ENCODE results near the gene PRR20D. TPM values are rescaled to one million over a fixed set of nuclear protein-coding genes. Genes with fewer than 3 reads are reported as not detected.
"Not testable (repeated sequence)": the region's sequence is repeated elsewhere in the genome, so short reads cannot be mapped to it uniquely, and the experiment has no call there.

PRR20D gene
- total and polyA plus RNA-seq, 2 donors (not counting 3 experiments of a cell fraction or from before 2014, with no cell fraction given) = not detected

DNA sequence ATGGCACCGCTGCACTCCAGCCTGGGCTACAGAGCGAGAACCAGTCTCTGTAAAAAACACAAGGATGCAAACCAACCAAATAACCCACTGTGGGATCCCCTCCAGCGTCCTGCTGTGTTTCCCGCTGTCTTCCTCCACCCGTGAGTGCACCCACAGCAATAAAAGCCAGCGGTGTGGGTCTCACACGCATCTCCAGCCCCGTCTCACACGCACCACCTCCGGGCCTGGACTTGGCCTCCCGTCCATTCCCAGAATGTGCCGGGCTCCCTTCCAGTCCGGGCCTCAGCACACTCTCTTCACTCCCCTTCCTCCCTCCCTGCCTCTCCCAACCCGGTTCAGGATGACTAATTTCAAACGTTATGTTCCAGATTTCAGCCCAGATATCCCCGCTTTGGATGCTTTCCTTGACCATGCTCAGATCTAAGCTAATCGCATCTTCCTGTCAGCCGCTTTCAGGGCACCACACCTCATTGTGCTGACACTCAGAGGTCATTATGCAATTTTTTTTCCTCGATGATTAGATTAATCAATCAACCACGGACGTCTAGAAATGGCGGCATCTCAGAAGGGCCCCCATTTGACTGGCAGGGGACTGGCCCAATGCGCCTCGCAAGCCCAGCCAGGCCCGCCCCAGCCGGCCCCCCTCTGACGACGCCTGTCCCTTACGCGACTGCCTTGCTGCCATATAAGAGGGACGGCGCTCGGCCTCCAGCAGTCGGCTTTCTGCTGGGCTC lies 20.0 kb upstream of the PRR20D start, which contains the start of gene PRR20A:
TSS of gene PRR20A (plus strand) at position 684 of the 734 bp plus-strand sequence. CDS start 387 bp downstream, outside the sequence.
- H3K4me2 ChIP-seq (ENCODE audit: insufficient read depth, low read length); H3K79me2 ChIP-seq (ENCODE audit: control insufficient read depth, insufficient read depth, low read length); H3K4me1 ChIP-seq (ENCODE audit: control insufficient read depth, extremely low read depth, insufficient read depth, low read length); H2AFZ ChIP-seq (ENCODE audit: low read depth, low read length); H4K20me1 ChIP-seq (replicated peaks; ENCODE audit: control insufficient read depth, extremely low read depth, insufficient read depth, low read length); H3K27ac ChIP-seq (ENCODE audit: insufficient read depth, low read depth, low read length); dilution Hi-C loops (cut with MboI; ENCODE audit: extremely low pct_ligation_motif_present, low sequenced_read_pairs); intact Hi-C loops (cut with micrococcal nuclease); H3K27me3 ChIP-seq (ENCODE audit: control insufficient read depth in 2 of 2, insufficient read depth in 2 of 2, low read length in 2 of 2); CTCF ChIA-PET; DNase-seq (ENCODE audit: low read depth, low spot score); H3K4me3 ChIP-seq (replicated peaks in 1 of 3; ENCODE audit: insufficient read depth in 1 of 3, low read depth in 1 of 3, low read length in 3 of 3); H3K9me1 ChIP-seq (replicated peaks; ENCODE audit: control insufficient read depth, extremely low read depth, insufficient read depth, low read length); BruUV-seq (replicated peaks); FAIRE-seq; H3K9me3 ChIP-seq (replicated peaks; ENCODE audit: control insufficient read depth, insufficient read depth, low read length); H3K36me3 ChIP-seq (ENCODE audit: control insufficient read depth in 2 of 2, extremely low read depth in 1 of 2, insufficient read depth in 2 of 2, low read length in 2 of 2); H3K9ac ChIP-seq (replicated peaks; ENCODE audit: extremely low read depth, insufficient read depth, low read length); POLR2A ChIA-PET: not testable (repeated sequence)

DNA sequence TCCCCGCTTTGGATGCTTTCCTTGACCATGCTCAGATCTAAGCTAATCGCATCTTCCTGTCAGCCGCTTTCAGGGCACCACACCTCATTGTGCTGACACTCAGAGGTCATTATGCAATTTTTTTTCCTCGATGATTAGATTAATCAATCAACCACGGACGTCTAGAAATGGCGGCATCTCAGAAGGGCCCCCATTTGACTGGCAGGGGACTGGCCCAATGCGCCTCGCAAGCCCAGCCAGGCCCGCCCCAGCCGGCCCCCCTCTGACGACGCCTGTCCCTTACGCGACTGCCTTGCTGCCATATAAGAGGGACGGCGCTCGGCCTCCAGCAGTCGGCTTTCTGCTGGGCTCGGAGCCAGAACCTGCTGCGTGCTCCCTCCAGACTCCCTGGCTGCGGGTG lies 13.2 kb upstream of the PRR20D start, which contains the start of gene PRR20B:
TSS of gene PRR20B (plus strand) at position 301 of the 400 bp plus-strand sequence. CDS start 387 bp downstream, outside the sequence.
- H3K36me3 ChIP-seq (ENCODE audit: control insufficient read depth in 2 of 2, extremely low read depth in 1 of 2, insufficient read depth in 2 of 2, low read length in 2 of 2); H3K9me3 ChIP-seq (replicated peaks; ENCODE audit: control insufficient read depth, insufficient read depth, low read length); dilution Hi-C loops (cut with MboI; ENCODE audit: extremely low pct_ligation_motif_present, low sequenced_read_pairs); H3K27me3 ChIP-seq (ENCODE audit: control insufficient read depth in 2 of 2, insufficient read depth in 2 of 2, low read length in 2 of 2); H3K4me3 ChIP-seq (replicated peaks in 1 of 3; ENCODE audit: insufficient read depth in 1 of 3, low read depth in 1 of 3, low read length in 3 of 3); FAIRE-seq; POLR2A ChIA-PET; H4K20me1 ChIP-seq (replicated peaks; ENCODE audit: control insufficient read depth, extremely low read depth, insufficient read depth, low read length); intact Hi-C loops (cut with micrococcal nuclease); H3K4me2 ChIP-seq (ENCODE audit: insufficient read depth, low read length); BruUV-seq (replicated peaks); CTCF ChIA-PET; H3K4me1 ChIP-seq (ENCODE audit: control insufficient read depth, extremely low read depth, insufficient read depth, low read length); H3K9me1 ChIP-seq (replicated peaks; ENCODE audit: control insufficient read depth, extremely low read depth, insufficient read depth, low read length); H3K27ac ChIP-seq (ENCODE audit: insufficient read depth, low read depth, low read length); H3K79me2 ChIP-seq (ENCODE audit: control insufficient read depth, insufficient read depth, low read length); H3K9ac ChIP-seq (replicated peaks; ENCODE audit: extremely low read depth, insufficient read depth, low read length); DNase-seq (ENCODE audit: low read depth, low spot score); H2AFZ ChIP-seq (ENCODE audit: low read depth, low read length): not testable (repeated sequence)

DNA sequence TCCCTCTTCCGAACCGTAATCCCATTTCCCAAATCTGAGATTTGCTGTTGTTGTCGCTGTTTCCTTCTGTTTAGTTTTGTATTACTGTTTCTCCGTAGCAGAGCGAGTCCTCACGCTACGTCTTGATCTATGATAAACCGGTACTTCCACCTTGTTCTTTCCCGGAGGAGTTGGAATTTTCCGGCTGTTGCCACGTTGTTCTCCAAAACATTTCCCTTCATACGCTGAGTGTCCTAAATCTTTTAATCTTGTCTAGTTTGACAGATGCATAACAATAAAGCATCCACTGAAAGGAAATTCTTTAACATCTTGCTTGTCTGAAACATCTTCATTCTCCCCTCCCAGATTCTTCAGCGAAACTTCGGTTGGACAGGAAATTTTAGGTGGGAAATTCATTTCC lies 12.3 kb upstream of the PRR20D start:
- intact Hi-C loops (cut with micrococcal nuclease); FAIRE-seq; H3K4me3 ChIP-seq (replicated peaks in 1 of 3; ENCODE audit: insufficient read depth in 1 of 3, low read depth in 1 of 3, low read length in 3 of 3); H3K9ac ChIP-seq (replicated peaks; ENCODE audit: extremely low read depth, insufficient read depth, low read length); H3K27me3 ChIP-seq (ENCODE audit: control insufficient read depth in 2 of 2, insufficient read depth in 2 of 2, low read length in 2 of 2); H3K4me2 ChIP-seq (ENCODE audit: insufficient read depth, low read length); DNase-seq (ENCODE audit: low read depth, low spot score); BruUV-seq (replicated peaks); POLR2A ChIA-PET; H4K20me1 ChIP-seq (replicated peaks; ENCODE audit: control insufficient read depth, extremely low read depth, insufficient read depth, low read length); CTCF ChIA-PET; H2AFZ ChIP-seq (ENCODE audit: low read depth, low read length); H3K36me3 ChIP-seq (ENCODE audit: control insufficient read depth in 2 of 2, extremely low read depth in 1 of 2, insufficient read depth in 2 of 2, low read length in 2 of 2); H3K27ac ChIP-seq (ENCODE audit: insufficient read depth, low read depth, low read length); H3K9me1 ChIP-seq (replicated peaks; ENCODE audit: control insufficient read depth, extremely low read depth, insufficient read depth, low read length); dilution Hi-C loops (cut with MboI; ENCODE audit: extremely low pct_ligation_motif_present, low sequenced_read_pairs); H3K9me3 ChIP-seq (replicated peaks; ENCODE audit: control insufficient read depth, insufficient read depth, low read length); H3K4me1 ChIP-seq (ENCODE audit: control insufficient read depth, extremely low read depth, insufficient read depth, low read length); H3K79me2 ChIP-seq (ENCODE audit: control insufficient read depth, insufficient read depth, low read length): not testable (repeated sequence)

DNA sequence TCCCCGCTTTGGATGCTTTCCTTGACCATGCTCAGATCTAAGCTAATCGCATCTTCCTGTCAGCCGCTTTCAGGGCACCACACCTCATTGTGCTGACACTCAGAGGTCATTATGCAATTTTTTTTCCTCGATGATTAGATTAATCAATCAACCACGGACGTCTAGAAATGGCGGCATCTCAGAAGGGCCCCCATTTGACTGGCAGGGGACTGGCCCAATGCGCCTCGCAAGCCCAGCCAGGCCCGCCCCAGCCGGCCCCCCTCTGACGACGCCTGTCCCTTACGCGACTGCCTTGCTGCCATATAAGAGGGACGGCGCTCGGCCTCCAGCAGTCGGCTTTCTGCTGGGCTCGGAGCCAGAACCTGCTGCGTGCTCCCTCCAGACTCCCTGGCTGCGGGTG lies 6.7 kb upstream of the PRR20D start, which contains the start of gene PRR20C:
TSS of gene PRR20C (plus strand) at position 301 of the 400 bp plus-strand sequence. CDS start 387 bp downstream, outside the sequence.
- DNase-seq (ENCODE audit: low read depth, low spot score); POLR2A ChIA-PET; FAIRE-seq; H3K9ac ChIP-seq (replicated peaks; ENCODE audit: extremely low read depth, insufficient read depth, low read length); intact Hi-C loops (cut with micrococcal nuclease); H3K9me3 ChIP-seq (replicated peaks; ENCODE audit: control insufficient read depth, insufficient read depth, low read length); H3K9me1 ChIP-seq (replicated peaks; ENCODE audit: control insufficient read depth, extremely low read depth, insufficient read depth, low read length); H3K4me3 ChIP-seq (replicated peaks in 1 of 3; ENCODE audit: insufficient read depth in 1 of 3, low read depth in 1 of 3, low read length in 3 of 3); H3K4me1 ChIP-seq (ENCODE audit: control insufficient read depth, extremely low read depth, insufficient read depth, low read length); CTCF ChIA-PET; H4K20me1 ChIP-seq (replicated peaks; ENCODE audit: control insufficient read depth, extremely low read depth, insufficient read depth, low read length); dilution Hi-C loops (cut with MboI; ENCODE audit: extremely low pct_ligation_motif_present, low sequenced_read_pairs); H3K36me3 ChIP-seq (ENCODE audit: control insufficient read depth in 2 of 2, extremely low read depth in 1 of 2, insufficient read depth in 2 of 2, low read length in 2 of 2); BruUV-seq (replicated peaks); H2AFZ ChIP-seq (ENCODE audit: low read depth, low read length); H3K27me3 ChIP-seq (ENCODE audit: control insufficient read depth in 2 of 2, insufficient read depth in 2 of 2, low read length in 2 of 2); H3K79me2 ChIP-seq (ENCODE audit: control insufficient read depth, insufficient read depth, low read length); H3K4me2 ChIP-seq (ENCODE audit: insufficient read depth, low read length); H3K27ac ChIP-seq (ENCODE audit: insufficient read depth, low read depth, low read length): not testable (repeated sequence)

Data from endothelial cell of umbilical vein (primary cell).